Measurements from ENCODE around the gene FUT7. TPM values are rescaled to one million over a fixed set of nuclear protein-coding genes. Genes with fewer than 3 reads are reported as not detected.
"Not testable (repeated sequence)": the region's sequence is repeated elsewhere in the genome, so short reads cannot be mapped to it uniquely, and the experiment has no call there.

FUT7 gene
- total RNA-seq, 1 donor from 2014 or later, result not detected

- DNase-seq (ENCODE audit: low read depth, low spot score), result not testable (repeated sequence)
Observed at GRCh38 chr9:137033481-137033880, 1.6 kb upstream of the FUT7 start.

- no peak for DNase-seq (ENCODE audit: low read depth, low spot score)
Observed at GRCh38 chr9:137032858-137033257, 970 bp upstream of the FUT7 start.

- no peak for DNase-seq (ENCODE audit: low read depth, low spot score)
Observed at GRCh38 chr9:137030538-137031527, 1.1 kb downstream of the FUT7 start.

GRCh38 chr9:137030006-137030405, 1.9 kb downstream of the FUT7 start:
- DNase-seq (ENCODE audit: low read depth, low spot score), result no peak

- no peak for DNase-seq (ENCODE audit: low read depth, low spot score)
Observed at GRCh38 chr9:137029058-137029936, 2.6 kb downstream of the FUT7 start.

- no peak for DNase-seq (ENCODE audit: low read depth, low spot score)
Observed at GRCh38 chr9:137028263-137029057, 3.4 kb downstream of the FUT7 start.

- no peak for DNase-seq (ENCODE audit: low read depth, low spot score)
Observed at GRCh38 chr9:137027369-137028262, 4.3 kb downstream of the FUT7 start, which contains the start of gene ABCA2. Gene ABCA2 (minus strand): TSS chr9:137028237. CDS start chr9:137028140, 97 bp downstream.

- DNase-seq (ENCODE audit: low read depth, low spot score), result no peak
Observed at GRCh38 chr9:137026828-137027227, 5.1 kb downstream of the FUT7 start.

GRCh38 chr9:137026384-137026783, 5.5 kb downstream of the FUT7 start:
- DNase-seq (ENCODE audit: low read depth, low spot score), result no peak

- no peak for DNase-seq (ENCODE audit: low read depth, low spot score)
Observed at GRCh38 chr9:137025517-137025966, 6.3 kb downstream of the FUT7 start.

- DNase-seq (ENCODE audit: low read depth, low spot score), result no peak
Observed at GRCh38 chr9:137023583-137023991, 8.3 kb downstream of the FUT7 start.

GRCh38 chr9:137023157-137023556, 8.7 kb downstream of the FUT7 start:
- no peak for DNase-seq (ENCODE audit: low read depth, low spot score)

- DNase-seq (ENCODE audit: low read depth, low spot score), result no peak
Observed at GRCh38 chr9:137022662-137023008, 9.3 kb downstream of the FUT7 start.

GRCh38 chr9:137021979-137022661, 9.8 kb downstream of the FUT7 start:
- DNase-seq (ENCODE audit: low read depth, low spot score), result no peak

GRCh38 chr9:137021568-137021978, 10.3 kb downstream of the FUT7 start:
- DNase-seq (ENCODE audit: low read depth, low spot score), result no peak

- DNase-seq (ENCODE audit: low read depth, low spot score), result no peak
Observed at GRCh38 chr9:137020771-137021567, 10.9 kb downstream of the FUT7 start.

GRCh38 chr9:137019891-137020683, 11.8 kb downstream of the FUT7 start:
- no peak for DNase-seq (ENCODE audit: low read depth, low spot score)
